HEK293 (cell line): ENCODE results near the gene PARP1.

Experiments used
- CTCF ChIA-PET: fragments of 350-600 bp; formaldehyde crosslinking; extraction: SDS; loops from one replicate; lab custom pipeline; 2021; ENCODE audit warnings: antibody characterized with exemption; lab: Yijun Ruan, JAX
- POLR2A ChIA-PET: fragments of 300-600 bp; formaldehyde crosslinking; extraction: SDS; loops from one replicate; lab custom pipeline; 2020; ENCODE audit warnings: antibody characterized with exemption, inconsistent platforms; lab: Yijun Ruan, JAX
- H3K27ac ChIP-seq: fragments of 200-500 bp; sonication (Bioruptor generic); 2 replicates; pipeline ENCODE4 v1.5.1; 2014; ENCODE audit warnings: low read depth, low read length, control low read depth, inconsistent platforms; ENCODE audit errors: extremely low read depth
- H3K36me3 ChIP-seq, 2 experiments: fragments of 200-500 bp in 1 of 2; sonication (Bioruptor generic) in 1 of 2; 1 replicate in 1 of 2; 2 replicates in 1 of 2; pipeline ENCODE4 v1.5.1; 2014 to 2017; ENCODE audit warnings: inconsistent platforms in 2 of 2, low read length in 2 of 2; ENCODE audit not compliant: control insufficient read depth in 2 of 2, insufficient read depth in 1 of 2
- H3K4me1 ChIP-seq: fragments of 200-500 bp; sonication (Bioruptor generic); 2 replicates; pipeline ENCODE4 v1.5.1; 2014; ENCODE audit warnings: mild to moderate bottlenecking, low read length, inconsistent platforms; ENCODE audit not compliant: control insufficient read depth, insufficient read depth
- H3K4me3 ChIP-seq: 2 replicates; pipeline ENCODE4 v1.5.1; 2011; ENCODE audit warnings: low read depth, mild to moderate bottlenecking, control low read depth, low read length, moderate library complexity
- H3K9me3 ChIP-seq: fragments of 200-500 bp; sonication (Bioruptor generic); 2 replicates; pipeline ENCODE4 v1.5.1; 2014; ENCODE audit warnings: low read depth, low read length, inconsistent platforms; ENCODE audit not compliant: control insufficient read depth, insufficient read depth
- BCL11B ChIP-seq: fragments of 450-650 bp; formaldehyde crosslinking; IDR thresholded peaks from 2 replicates; pipeline ENCODE4 v1.5.1; 2016; ENCODE audit warnings: low read depth, missing biosample characterization, missing genetic modification characterization
- CTCF ChIP-seq: fragments of 450-650 bp; formaldehyde crosslinking; IDR thresholded peaks from 2 replicates; pipeline ENCODE4 v1.5.1; 2016; ENCODE audit warnings: missing biosample characterization, missing genetic modification characterization
- HIC1 ChIP-seq: fragments of 450-650 bp; formaldehyde crosslinking; IDR thresholded peaks from 2 replicates; pipeline ENCODE4 v1.5.1; 2016; ENCODE audit warnings: missing biosample characterization, missing genetic modification characterization
- IKZF3 ChIP-seq: fragments of 450-650 bp; IDR thresholded peaks from 2 replicates; pipeline ENCODE4 v1.5.0; 2018; ENCODE audit warnings: missing biosample characterization, mild to moderate bottlenecking, missing genetic modification characterization, moderate library complexity
- KLF10 ChIP-seq: fragments of 450-650 bp; IDR thresholded peaks from 2 replicates; pipeline ENCODE4 v1.5.1; 2018; ENCODE audit warnings: missing biosample characterization, mild to moderate bottlenecking, missing genetic modification characterization
- OVOL3 ChIP-seq: fragments of 450-650 bp; formaldehyde crosslinking; IDR thresholded peaks from 2 replicates; pipeline ENCODE4 v1.5.1; 2016; ENCODE audit warnings: missing biosample characterization, missing genetic modification characterization
- PRDM10 ChIP-seq: fragments of 450-650 bp; formaldehyde crosslinking; IDR thresholded peaks from 2 replicates; pipeline ENCODE4 v1.5.1; 2016; ENCODE audit warnings: missing biosample characterization, missing genetic modification characterization
- REPIN1 ChIP-seq: fragments of 450-650 bp; formaldehyde crosslinking; IDR thresholded peaks from 2 replicates; pipeline ENCODE4 v1.5.1; 2017; ENCODE audit warnings: missing biosample characterization, missing genetic modification characterization, low read depth
- SCRT1 ChIP-seq: fragments of 450-650 bp; formaldehyde crosslinking; IDR thresholded peaks from 2 replicates; pipeline ENCODE4 v1.5.1; 2016; ENCODE audit warnings: missing biosample characterization, missing genetic modification characterization, borderline replicate concordance
- SCRT2 ChIP-seq: fragments of 450-650 bp; formaldehyde crosslinking; IDR thresholded peaks from 2 replicates; pipeline ENCODE4 v1.5.1; 2016; ENCODE audit warnings: missing biosample characterization, missing genetic modification characterization
- WT1 ChIP-seq: fragments of 450-650 bp; formaldehyde crosslinking; IDR thresholded peaks from 2 replicates; pipeline ENCODE4 v1.5.1; 2016; ENCODE audit warnings: missing biosample characterization, missing genetic modification characterization
- ZBTB17 ChIP-seq: fragments of 450-650 bp; formaldehyde crosslinking; IDR thresholded peaks from 2 replicates; pipeline ENCODE4 v1.5.1; 2016; ENCODE audit warnings: missing biosample characterization, missing genetic modification characterization
- ZBTB20 ChIP-seq: fragments of 450-650 bp; formaldehyde crosslinking; IDR thresholded peaks from 2 replicates; pipeline ENCODE4 v1.5.1; 2016; ENCODE audit warnings: missing biosample characterization, missing genetic modification characterization
- ZBTB7A ChIP-seq: fragments of 450-650 bp; formaldehyde crosslinking; IDR thresholded peaks from 2 replicates; pipeline ENCODE4 v1.5.1; 2016; ENCODE audit warnings: low read depth, missing biosample characterization, missing genetic modification characterization
- ZEB2 ChIP-seq: fragments of 450-650 bp; formaldehyde crosslinking; IDR thresholded peaks from 2 replicates; pipeline ENCODE4 v1.5.1; 2016; ENCODE audit warnings: missing biosample characterization, missing genetic modification characterization
- ZNF121 ChIP-seq: fragments of 450-650 bp; formaldehyde crosslinking; IDR thresholded peaks from 2 replicates; pipeline ENCODE4 v1.5.1; 2016; ENCODE audit warnings: missing biosample characterization, missing genetic modification characterization
- ZNF140 ChIP-seq: fragments of 450-650 bp; formaldehyde crosslinking; IDR thresholded peaks from 2 replicates; pipeline ENCODE4 v1.5.1; 2016; ENCODE audit warnings: missing biosample characterization, missing genetic modification characterization
- ZNF174 ChIP-seq: fragments of 450-650 bp; formaldehyde crosslinking; IDR thresholded peaks from 2 replicates; pipeline ENCODE4 v1.5.0; 2017; ENCODE audit warnings: missing biosample characterization, mild to moderate bottlenecking, missing genetic modification characterization
- ZNF274 ChIP-seq, 2 experiments: fragments of 200-500 bp in 1 of 2; fragments of 450-650 bp in 1 of 2; sonication (Bioruptor generic) in 1 of 2; formaldehyde crosslinking in 1 of 2; IDR thresholded peaks; 2 replicates each; pipeline versions ENCODE4 v1.5.1 to v1.6.1; 2014 to 2016; ENCODE audit warnings: borderline replicate concordance in 1 of 2, inconsistent platforms in 1 of 2, low read length in 1 of 2, missing biosample characterization in 1 of 2, missing genetic modification characterization in 1 of 2
- ZNF362 ChIP-seq: fragments of 450-650 bp; formaldehyde crosslinking; IDR thresholded peaks from 2 replicates; pipeline ENCODE4 v1.5.1; 2016; ENCODE audit warnings: missing biosample characterization, missing genetic modification characterization
- ZNF473 ChIP-seq: fragments of 450-650 bp; formaldehyde crosslinking; IDR thresholded peaks from 2 replicates; pipeline ENCODE4 v1.5.1; 2017; ENCODE audit warnings: missing biosample characterization, missing genetic modification characterization
- ZNF600 ChIP-seq: fragments of 450-650 bp; formaldehyde crosslinking; IDR thresholded peaks from 2 replicates; pipeline ENCODE4 v1.5.1; 2016; ENCODE audit warnings: missing biosample characterization, missing genetic modification characterization
- ZNF626 ChIP-seq: fragments of 450-650 bp; sonication (Bioruptor Pico); formaldehyde crosslinking; IDR thresholded peaks from 2 replicates; pipeline ENCODE4 v1.5.1; 2018; ENCODE audit warnings: missing biosample characterization, missing genetic modification characterization, inconsistent platforms
- ZNF692 ChIP-seq: fragments of 450-650 bp; formaldehyde crosslinking; IDR thresholded peaks from 2 replicates; pipeline ENCODE4 v1.5.1; 2016; ENCODE audit warnings: missing biosample characterization, missing genetic modification characterization
- ZSCAN5A ChIP-seq: fragments of 450-650 bp; formaldehyde crosslinking; IDR thresholded peaks from 2 replicates; pipeline ENCODE4 v1.5.1; 2016; ENCODE audit warnings: missing biosample characterization, missing genetic modification characterization
- ZXDB ChIP-seq: fragments of 450-650 bp; formaldehyde crosslinking; IDR thresholded peaks from 2 replicates; pipeline ENCODE4 v1.5.1; 2016; ENCODE audit warnings: missing biosample characterization, missing genetic modification characterization

The PARP1 gene

GRCh38 chr1:226406401-226406881 lies 1.5 kb downstream of the PARP1 start:
- Histone ChIP-seq H3K36me3 (peaks cover 8 to 27% of the 10 kb centered on the region in 2 experiments), H3K9me3 (no peaks in the 10 kb centered on the region), H3K4me1 (peaks cover 23% of the 10 kb centered on the region), H3K4me3 (peak overlapping the region; percentile 71), H3K27ac (peak overlapping the region; percentile 95; the same call in 1 of the 2 replicates)
- TF ChIP-seq ZNF692 (tag by site-specific recombination): peak; percentile 32; the same call in 1 of the 2 replicates
- no peak for TF ChIP-seq PRDM10 (tag by site-specific recombination)
- TF ChIP-seq KLF10 (tag by site-specific recombination): no peak
- TF ChIP-seq ZNF473: no peak
- peak; percentile 41; the same call in 1 of the 2 replicates for TF ChIP-seq HIC1 (tag by site-specific recombination)
- TF ChIP-seq WT1 (tag by site-specific recombination): 0 out of 2 replicates have a peak, but pooled peaks have one; percentile 7
- TF ChIP-seq BCL11B (tag by site-specific recombination): no peak
- peak; percentile 71; the same call in 1 of the 2 replicates for TF ChIP-seq SCRT1 (tag by site-specific recombination)
- TF ChIP-seq ZNF174: no peak
- TF ChIP-seq REPIN1 (tag by site-specific recombination): 0 out of 2 replicates have a peak, but pooled peaks have one; percentile 5
- TF ChIP-seq IKZF3: no peak
- no peak for TF ChIP-seq ZNF626 (tag by site-specific recombination)
- TF ChIP-seq ZNF121 (tag by site-specific recombination): no peak
- peak; percentile 29; the same call in 1 of the 2 replicates for TF ChIP-seq OVOL3 (tag by site-specific recombination)
- peak; percentile 61 for TF ChIP-seq ZBTB20
- peak; percentile 96 for TF ChIP-seq SCRT2 (tag by site-specific recombination)
- TF ChIP-seq ZNF140 (tag by site-specific recombination): no peak
- peak; percentile 50; the same call in 1 of the 2 replicates for TF ChIP-seq ZNF600
- TF ChIP-seq CTCF (tag by site-specific recombination): peak; percentile 52; the same call in 1 of the 2 replicates
- TF ChIP-seq ZBTB7A: no peak
- peak; percentile 47 for TF ChIP-seq ZBTB17 (tag by site-specific recombination)
- no peak for TF ChIP-seq ZNF362
- no peak for TF ChIP-seq ZSCAN5A (tag by site-specific recombination)
- TF ChIP-seq ZNF274 (IDR thresholded peaks at IDR 0.05; ENCODE audit: low read length): no peak
- no peak for TF ChIP-seq ZNF274 (tag by site-specific recombination; IDR thresholded peaks at IDR 0.05; ENCODE audit: borderline replicate concordance)
- TF ChIP-seq ZEB2 (tag by site-specific recombination): peak; percentile 70; the same call in 1 of the 2 replicates
- TF ChIP-seq ZXDB: peak; percentile 12; the same call in 1 of the 2 replicates
- POLR2A ChIA-PET: interaction anchor here (0.7 to 2.4 kb wide), 4 partner anchors 98 to 343 kb away, joined by 3 to 14 read pairs (median 4); partner anchors contain the start of gene LIN9
- CTCF ChIA-PET: interaction anchor here (0.6 to 7.5 kb wide), 14 partner anchors 9 to 1018 kb away, joined by 3 to 125 read pairs (median 4); partner anchors contain the start of gene STUM
